ENCODE results near the gene PDIA5.

The PDIA5 gene

GRCh38 chr3:123188058-123188457 is 121.2 kb downstream of the PDIA5 start:
- DNase-seq = no peak

- DNase-seq = no peak
These were observed 126.8 kb downstream of the PDIA5 start for GRCh38 chr3:123193448-123194101.

- peak; percentile 3 for DNase-seq
These were observed 127.7 kb downstream of the PDIA5 start for GRCh38 chr3:123194552-123194951.

- no peak for DNase-seq
These were observed 131.5 kb downstream of the PDIA5 start for GRCh38 chr3:123198372-123198771.

GRCh38 chr3:123201223-123201556 is 134.4 kb downstream of the PDIA5 start:
- DNase-seq = no peak

- peak; percentile 91 for DNase-seq
These were observed 135.0 kb downstream of the PDIA5 start, which contains the start of gene SEC22A for GRCh38 chr3:123201557-123202427. SEC22A (plus strand) TSS chr3:123201943; CDS start chr3:123209218, 7,275 bp downstream.

GRCh38 chr3:123202451-123202850 is 135.6 kb downstream of the PDIA5 start:
- DNase-seq = no peak
